ENCODE data around the gene ALAS1. TPM values are rescaled to one million over a fixed set of nuclear protein-coding genes. Genes with fewer than 3 reads are reported as not detected.

Gene ALAS1
- total and polyA plus RNA-seq, 2 of the 13 experiments (the other 11 are each of a cell fraction or from before 2014, with no cell fraction given), result 36.0 to 43.2 TPM

GRCh38 chr3:52220380-52221026 is 22.5 kb downstream of the ALAS1 start (continued):
- TF ChIP-seq ZNF629 (CRISPR knock-in tag; conservative IDR thresholded peaks at IDR 0.05) (no peak), ZNF33B (CRISPR knock-in tag; IDR thresholded peaks at IDR 0.05) (no peak), MAFF (IDR thresholded peaks at IDR 0.05; ENCODE audit: low read depth, low read length) (no peak), ZNF850 (CRISPR knock-in tag; conservative IDR thresholded peaks at IDR 0.05) (no peak), SNAI1 (CRISPR knock-in tag; IDR thresholded peaks at IDR 0.05; ENCODE audit: borderline replicate concordance) (no peak), ZNF607 (CRISPR knock-in tag; IDR thresholded peaks at IDR 0.05; ENCODE audit: borderline replicate concordance) (no peak), SP4 (CRISPR knock-in tag; IDR thresholded peaks at IDR 0.05) (peak; percentile 21; the same call in 1 of the 2 replicates), ZNF546 (CRISPR knock-in tag; conservative IDR thresholded peaks at IDR 0.05) (no peak), SMARCC2 (IDR thresholded peaks at IDR 0.05) (no peak), ZNF484 (CRISPR knock-in tag; IDR thresholded peaks at IDR 0.05; ENCODE audit: borderline replicate concordance, low read depth) (no peak), MYPOP (CRISPR knock-in tag; IDR thresholded peaks at IDR 0.05) (no peak)
- TF ChIP-seq, protein P1, sequence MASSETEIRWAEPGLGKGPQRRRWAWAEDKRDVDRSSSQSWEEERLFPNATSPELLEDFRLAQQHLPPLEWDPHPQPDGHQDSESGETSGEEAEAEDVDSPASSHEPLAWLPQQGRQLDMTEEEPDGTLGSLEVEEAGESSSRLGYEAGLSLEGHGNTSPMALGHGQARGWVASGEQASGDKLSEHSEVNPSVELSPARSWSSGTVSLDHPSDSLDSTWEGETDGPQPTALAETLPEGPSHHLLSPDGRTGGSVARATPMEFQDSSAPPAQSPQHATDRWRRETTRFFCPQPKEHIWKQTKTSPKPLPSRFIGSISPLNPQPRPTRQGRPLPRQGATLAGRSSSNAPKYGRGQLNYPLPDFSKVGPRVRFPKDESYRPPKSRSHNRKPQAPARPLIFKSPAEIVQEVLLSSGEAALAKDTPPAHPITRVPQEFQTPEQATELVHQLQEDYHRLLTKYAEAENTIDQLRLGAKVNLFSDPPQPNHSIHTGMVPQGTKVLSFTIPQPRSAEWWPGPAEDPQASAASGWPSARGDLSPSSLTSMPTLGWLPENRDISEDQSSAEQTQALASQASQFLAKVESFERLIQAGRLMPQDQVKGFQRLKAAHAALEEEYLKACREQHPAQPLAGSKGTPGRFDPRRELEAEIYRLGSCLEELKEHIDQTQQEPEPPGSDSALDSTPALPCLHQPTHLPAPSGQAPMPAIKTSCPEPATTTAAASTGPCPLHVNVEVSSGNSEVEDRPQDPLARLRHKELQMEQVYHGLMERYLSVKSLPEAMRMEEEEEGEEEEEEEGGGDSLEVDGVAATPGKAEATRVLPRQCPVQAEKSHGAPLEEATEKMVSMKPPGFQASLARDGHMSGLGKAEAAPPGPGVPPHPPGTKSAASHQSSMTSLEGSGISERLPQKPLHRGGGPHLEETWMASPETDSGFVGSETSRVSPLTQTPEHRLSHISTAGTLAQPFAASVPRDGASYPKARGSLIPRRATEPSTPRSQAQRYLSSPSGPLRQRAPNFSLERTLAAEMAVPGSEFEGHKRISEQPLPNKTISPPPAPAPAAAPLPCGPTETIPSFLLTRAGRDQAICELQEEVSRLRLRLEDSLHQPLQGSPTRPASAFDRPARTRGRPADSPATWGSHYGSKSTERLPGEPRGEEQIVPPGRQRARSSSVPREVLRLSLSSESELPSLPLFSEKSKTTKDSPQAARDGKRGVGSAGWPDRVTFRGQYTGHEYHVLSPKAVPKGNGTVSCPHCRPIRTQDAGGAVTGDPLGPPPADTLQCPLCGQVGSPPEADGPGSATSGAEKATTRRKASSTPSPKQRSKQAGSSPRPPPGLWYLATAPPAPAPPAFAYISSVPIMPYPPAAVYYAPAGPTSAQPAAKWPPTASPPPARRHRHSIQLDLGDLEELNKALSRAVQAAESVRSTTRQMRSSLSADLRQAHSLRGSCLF (CRISPR knock-in tag; IDR thresholded peaks at IDR 0.05; ENCODE audit: borderline replicate concordance), result no peak
- TF ChIP-seq, protein P2, sequence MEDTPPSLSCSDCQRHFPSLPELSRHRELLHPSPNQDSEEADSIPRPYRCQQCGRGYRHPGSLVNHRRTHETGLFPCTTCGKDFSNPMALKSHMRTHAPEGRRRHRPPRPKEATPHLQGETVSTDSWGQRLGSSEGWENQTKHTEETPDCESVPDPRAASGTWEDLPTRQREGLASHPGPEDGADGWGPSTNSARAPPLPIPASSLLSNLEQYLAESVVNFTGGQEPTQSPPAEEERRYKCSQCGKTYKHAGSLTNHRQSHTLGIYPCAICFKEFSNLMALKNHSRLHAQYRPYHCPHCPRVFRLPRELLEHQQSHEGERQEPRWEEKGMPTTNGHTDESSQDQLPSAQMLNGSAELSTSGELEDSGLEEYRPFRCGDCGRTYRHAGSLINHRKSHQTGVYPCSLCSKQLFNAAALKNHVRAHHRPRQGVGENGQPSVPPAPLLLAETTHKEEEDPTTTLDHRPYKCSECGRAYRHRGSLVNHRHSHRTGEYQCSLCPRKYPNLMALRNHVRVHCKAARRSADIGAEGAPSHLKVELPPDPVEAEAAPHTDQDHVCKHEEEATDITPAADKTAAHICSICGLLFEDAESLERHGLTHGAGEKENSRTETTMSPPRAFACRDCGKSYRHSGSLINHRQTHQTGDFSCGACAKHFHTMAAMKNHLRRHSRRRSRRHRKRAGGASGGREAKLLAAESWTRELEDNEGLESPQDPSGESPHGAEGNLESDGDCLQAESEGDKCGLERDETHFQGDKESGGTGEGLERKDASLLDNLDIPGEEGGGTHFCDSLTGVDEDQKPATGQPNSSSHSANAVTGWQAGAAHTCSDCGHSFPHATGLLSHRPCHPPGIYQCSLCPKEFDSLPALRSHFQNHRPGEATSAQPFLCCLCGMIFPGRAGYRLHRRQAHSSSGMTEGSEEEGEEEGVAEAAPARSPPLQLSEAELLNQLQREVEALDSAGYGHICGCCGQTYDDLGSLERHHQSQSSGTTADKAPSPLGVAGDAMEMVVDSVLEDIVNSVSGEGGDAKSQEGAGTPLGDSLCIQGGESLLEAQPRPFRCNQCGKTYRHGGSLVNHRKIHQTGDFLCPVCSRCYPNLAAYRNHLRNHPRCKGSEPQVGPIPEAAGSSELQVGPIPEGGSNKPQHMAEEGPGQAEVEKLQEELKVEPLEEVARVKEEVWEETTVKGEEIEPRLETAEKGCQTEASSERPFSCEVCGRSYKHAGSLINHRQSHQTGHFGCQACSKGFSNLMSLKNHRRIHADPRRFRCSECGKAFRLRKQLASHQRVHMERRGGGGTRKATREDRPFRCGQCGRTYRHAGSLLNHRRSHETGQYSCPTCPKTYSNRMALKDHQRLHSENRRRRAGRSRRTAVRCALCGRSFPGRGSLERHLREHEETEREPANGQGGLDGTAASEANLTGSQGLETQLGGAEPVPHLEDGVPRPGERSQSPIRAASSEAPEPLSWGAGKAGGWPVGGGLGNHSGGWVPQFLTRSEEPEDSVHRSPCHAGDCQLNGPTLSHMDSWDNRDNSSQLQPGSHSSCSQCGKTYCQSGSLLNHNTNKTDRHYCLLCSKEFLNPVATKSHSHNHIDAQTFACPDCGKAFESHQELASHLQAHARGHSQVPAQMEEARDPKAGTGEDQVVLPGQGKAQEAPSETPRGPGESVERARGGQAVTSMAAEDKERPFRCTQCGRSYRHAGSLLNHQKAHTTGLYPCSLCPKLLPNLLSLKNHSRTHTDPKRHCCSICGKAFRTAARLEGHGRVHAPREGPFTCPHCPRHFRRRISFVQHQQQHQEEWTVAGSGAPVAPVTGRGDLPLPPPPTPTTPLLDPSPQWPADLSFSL (CRISPR knock-in tag; IDR thresholded peaks at IDR 0.05), result no peak
- TF ChIP-seq, protein P3, sequence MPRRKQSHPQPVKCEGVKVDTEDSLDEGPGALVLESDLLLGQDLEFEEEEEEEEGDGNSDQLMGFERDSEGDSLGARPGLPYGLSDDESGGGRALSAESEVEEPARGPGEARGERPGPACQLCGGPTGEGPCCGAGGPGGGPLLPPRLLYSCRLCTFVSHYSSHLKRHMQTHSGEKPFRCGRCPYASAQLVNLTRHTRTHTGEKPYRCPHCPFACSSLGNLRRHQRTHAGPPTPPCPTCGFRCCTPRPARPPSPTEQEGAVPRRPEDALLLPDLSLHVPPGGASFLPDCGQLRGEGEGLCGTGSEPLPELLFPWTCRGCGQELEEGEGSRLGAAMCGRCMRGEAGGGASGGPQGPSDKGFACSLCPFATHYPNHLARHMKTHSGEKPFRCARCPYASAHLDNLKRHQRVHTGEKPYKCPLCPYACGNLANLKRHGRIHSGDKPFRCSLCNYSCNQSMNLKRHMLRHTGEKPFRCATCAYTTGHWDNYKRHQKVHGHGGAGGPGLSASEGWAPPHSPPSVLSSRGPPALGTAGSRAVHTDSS (CRISPR knock-in tag; conservative IDR thresholded peaks at IDR 0.05), result no peak

Data from HepG2 (cell line).